ENCODE measurements around the gene CHMP4A. TPM values are rescaled to one million over a fixed set of nuclear protein-coding genes. Genes with fewer than 3 reads are reported as not detected.

The CHMP4A gene
- total RNA-seq, 1 donor from 2014 or later: 34.3 TPM

GRCh38 chr14:24179961-24180796 is 33.1 kb downstream of the CHMP4A start:
- no peak for DNase-seq (ENCODE audit: low spot score)
- Mint-ChIP-seq H3K4me1 (ENCODE audit: unreplicated experiment) (peaks cover 8% of the 10 kb centered on the region), H3K9me3 (ENCODE audit: unreplicated experiment) (no peaks in the 10 kb centered on the region), H3K36me3 (ENCODE audit: low read depth, unreplicated experiment) (peaks cover 26% of the 10 kb centered on the region), H3K27ac (ENCODE audit: unreplicated experiment) (no peak overlapping the region), H3K27me3 (ENCODE audit: unreplicated experiment) (peaks cover 8% of the 10 kb centered on the region), H3K4me3 (ENCODE audit: unreplicated experiment) (no peak overlapping the region)
- TF ChIP-seq CTCF (IDR thresholded peaks at IDR 0.05; ENCODE audit: unreplicated experiment): no peak

- Mint-ChIP-seq H3K36me3 (ENCODE audit: low read depth, unreplicated experiment) (peaks cover 32% of the 10 kb centered on the region), H3K4me3 (ENCODE audit: unreplicated experiment) (peak overlapping the region; percentile 42)
These were observed 33.9 kb downstream of the CHMP4A start for GRCh38 chr14:24179294-24179960.

GRCh38 chr14:24178399-24179178 is 34.7 kb downstream of the CHMP4A start:
- Mint-ChIP-seq H3K27ac (ENCODE audit: unreplicated experiment) (no peak overlapping the region), H3K4me1 (ENCODE audit: unreplicated experiment) (peaks cover 8% of the 10 kb centered on the region), H3K27me3 (ENCODE audit: unreplicated experiment) (peaks cover 9% of the 10 kb centered on the region), H3K4me3 (ENCODE audit: unreplicated experiment) (peak overlapping the region; percentile 42), H3K36me3 (ENCODE audit: low read depth, unreplicated experiment) (peaks cover 32% of the 10 kb centered on the region), H3K9me3 (ENCODE audit: unreplicated experiment) (no peaks in the 10 kb centered on the region)
- no peak for TF ChIP-seq CTCF (IDR thresholded peaks at IDR 0.05; ENCODE audit: unreplicated experiment)
- DNase-seq (ENCODE audit: low spot score): no peak

More at GRCh38 chr14:24179294-24179960, 33.9 kb downstream of the CHMP4A start:
- Mint-ChIP-seq H3K4me1 (ENCODE audit: unreplicated experiment) (peaks cover 8% of the 10 kb centered on the region), H3K9me3 (ENCODE audit: unreplicated experiment) (no peaks in the 10 kb centered on the region), H3K27ac (ENCODE audit: unreplicated experiment) (no peak overlapping the region), H3K27me3 (ENCODE audit: unreplicated experiment) (peaks cover 7% of the 10 kb centered on the region)
- no peak for DNase-seq (ENCODE audit: low spot score)
- TF ChIP-seq CTCF (IDR thresholded peaks at IDR 0.05; ENCODE audit: unreplicated experiment): no peak

GRCh38 chr14:24177891-24178290 is 35.4 kb downstream of the CHMP4A start:
- H3K4me3 Mint-ChIP-seq (ENCODE audit: unreplicated experiment): no peak overlapping the region
- peaks cover 28% of the 10 kb centered on the region for H3K36me3 Mint-ChIP-seq (ENCODE audit: low read depth, unreplicated experiment)

More at GRCh38 chr14:24177891-24178290, 35.4 kb downstream of the CHMP4A start:
- Mint-ChIP-seq H3K9me3 (ENCODE audit: unreplicated experiment) (no peaks in the 10 kb centered on the region), H3K27me3 (ENCODE audit: unreplicated experiment) (peaks cover 9% of the 10 kb centered on the region), H3K27ac (ENCODE audit: unreplicated experiment) (no peak overlapping the region), H3K4me1 (ENCODE audit: unreplicated experiment) (peaks cover 8% of the 10 kb centered on the region)
- no peak for TF ChIP-seq CTCF (IDR thresholded peaks at IDR 0.05; ENCODE audit: unreplicated experiment)
- DNase-seq (ENCODE audit: low spot score): no peak
